Measurements from ENCODE around the gene NRM.

NRM gene

DNA sequence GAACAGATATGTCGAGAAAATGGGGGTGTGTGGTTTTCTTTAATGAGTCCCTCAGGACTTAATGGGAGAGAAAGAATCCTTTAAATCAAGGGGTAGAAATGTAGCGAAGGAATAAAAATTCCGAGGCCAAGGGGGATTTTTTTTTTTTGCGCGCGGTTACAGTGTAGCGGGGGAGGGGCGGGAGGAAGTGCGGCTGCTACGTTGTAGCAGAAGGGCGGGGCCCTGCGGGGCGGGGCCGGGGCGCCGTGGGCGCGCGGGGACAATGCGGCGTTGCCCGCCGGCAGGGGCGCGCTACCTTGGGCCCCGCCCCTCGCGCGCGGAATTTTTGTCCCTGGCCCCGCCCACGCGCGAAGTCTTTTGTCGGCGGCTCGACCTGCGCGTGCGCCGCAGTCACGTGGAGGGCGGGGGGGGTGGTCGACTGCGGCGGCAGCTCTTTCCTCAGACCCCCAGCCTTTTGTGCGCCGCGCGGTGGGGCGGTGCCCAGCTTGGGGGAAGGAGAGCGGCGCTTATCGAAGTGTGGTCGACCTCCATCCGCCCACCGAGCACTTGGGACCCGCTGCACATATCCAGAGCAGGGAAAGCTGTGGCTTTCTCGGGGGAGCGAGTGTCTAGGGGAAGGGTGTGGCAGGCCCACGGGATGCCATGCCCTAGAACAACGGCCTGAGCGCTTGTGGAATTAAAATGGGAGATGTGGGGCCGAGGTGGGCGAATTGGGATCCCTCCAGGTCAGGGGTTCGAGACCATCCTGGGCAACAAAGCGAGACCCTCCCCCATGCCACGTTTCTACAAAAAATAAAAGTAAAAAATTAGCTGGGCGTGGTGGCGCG lies 30.6 kb upstream of the NRM start:
- TF ChIP-seq SPI1 (IDR thresholded peaks at IDR 0.05; ENCODE audit: borderline replicate concordance, low read depth), result peak; percentile 87
- TF ChIP-seq, protein P1, sequence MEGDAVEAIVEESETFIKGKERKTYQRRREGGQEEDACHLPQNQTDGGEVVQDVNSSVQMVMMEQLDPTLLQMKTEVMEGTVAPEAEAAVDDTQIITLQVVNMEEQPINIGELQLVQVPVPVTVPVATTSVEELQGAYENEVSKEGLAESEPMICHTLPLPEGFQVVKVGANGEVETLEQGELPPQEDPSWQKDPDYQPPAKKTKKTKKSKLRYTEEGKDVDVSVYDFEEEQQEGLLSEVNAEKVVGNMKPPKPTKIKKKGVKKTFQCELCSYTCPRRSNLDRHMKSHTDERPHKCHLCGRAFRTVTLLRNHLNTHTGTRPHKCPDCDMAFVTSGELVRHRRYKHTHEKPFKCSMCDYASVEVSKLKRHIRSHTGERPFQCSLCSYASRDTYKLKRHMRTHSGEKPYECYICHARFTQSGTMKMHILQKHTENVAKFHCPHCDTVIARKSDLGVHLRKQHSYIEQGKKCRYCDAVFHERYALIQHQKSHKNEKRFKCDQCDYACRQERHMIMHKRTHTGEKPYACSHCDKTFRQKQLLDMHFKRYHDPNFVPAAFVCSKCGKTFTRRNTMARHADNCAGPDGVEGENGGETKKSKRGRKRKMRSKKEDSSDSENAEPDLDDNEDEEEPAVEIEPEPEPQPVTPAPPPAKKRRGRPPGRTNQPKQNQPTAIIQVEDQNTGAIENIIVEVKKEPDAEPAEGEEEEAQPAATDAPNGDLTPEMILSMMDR (IDR thresholded peaks at IDR 0.05; ENCODE audit: insufficient read depth, low read length), result no peak
- TF ChIP-seq GABPA (IDR thresholded peaks at IDR 0.05; ENCODE audit: low read depth), result no peak
- TF ChIP-seq POLR2AphosphoS5 (IDR thresholded peaks at IDR 0.05; ENCODE audit: low read depth), result peak; percentile 76
- Histone ChIP-seq H3K27ac (replicated peaks) (peak overlapping the region; percentile 93), H3K27me3 (ENCODE audit: insufficient read depth, poor library complexity, severe bottlenecking) (no peaks in the 10 kb centered on the region), H3K4me3 (replicated peaks; ENCODE audit: insufficient read depth, low read length) (peak overlapping the region; percentile 97)
- DNase-seq (ENCODE audit: low read depth in 1 of 2, low spot score in 1 of 2), result peak; percentile 86 to 87

DNA sequence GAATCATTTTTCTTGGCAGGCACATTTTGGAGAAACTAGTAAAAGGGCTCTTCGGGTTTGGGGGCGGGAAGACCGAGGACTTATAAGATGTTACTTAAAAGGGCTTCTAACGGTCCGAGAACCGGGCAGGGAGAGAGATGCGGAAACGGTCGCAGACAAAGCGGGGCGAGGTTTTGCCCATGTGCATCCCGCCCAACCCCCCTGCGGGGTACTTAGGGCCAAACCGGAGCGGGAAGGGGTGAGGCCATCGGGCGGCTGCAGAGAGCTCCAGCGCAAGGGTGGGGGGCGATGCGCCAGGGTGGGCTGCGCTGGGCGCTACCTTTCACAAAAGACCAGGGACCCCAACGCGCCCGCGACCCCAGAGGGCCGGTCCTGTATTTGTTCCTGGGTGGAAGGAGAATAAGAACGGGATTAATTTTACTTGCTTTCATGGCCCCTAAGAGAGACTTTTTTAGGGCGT lies 30.0 kb upstream of the NRM start:
- no peaks in the 10 kb centered on the region for H3K27me3 ChIP-seq (ENCODE audit: insufficient read depth, poor library complexity, severe bottlenecking)
- H3K4me3 ChIP-seq (replicated peaks; ENCODE audit: insufficient read depth, low read length), result peak overlapping the region; percentile 67
- H3K27ac ChIP-seq (replicated peaks), result peak overlapping the region; percentile 93
- peak in 1 of 2 experiments; percentile 81 for DNase-seq (ENCODE audit: low read depth in 1 of 2, low spot score in 1 of 2)
- TF ChIP-seq, protein P1 (IDR thresholded peaks at IDR 0.05; ENCODE audit: insufficient read depth, low read length), result no peak
- TF ChIP-seq SPI1 (IDR thresholded peaks at IDR 0.05; ENCODE audit: borderline replicate concordance, low read depth) (no peak), POLR2AphosphoS5 (IDR thresholded peaks at IDR 0.05; ENCODE audit: low read depth) (no peak), GABPA (IDR thresholded peaks at IDR 0.05; ENCODE audit: low read depth) (no peak)
- TF ChIP-seq, protein P2, sequence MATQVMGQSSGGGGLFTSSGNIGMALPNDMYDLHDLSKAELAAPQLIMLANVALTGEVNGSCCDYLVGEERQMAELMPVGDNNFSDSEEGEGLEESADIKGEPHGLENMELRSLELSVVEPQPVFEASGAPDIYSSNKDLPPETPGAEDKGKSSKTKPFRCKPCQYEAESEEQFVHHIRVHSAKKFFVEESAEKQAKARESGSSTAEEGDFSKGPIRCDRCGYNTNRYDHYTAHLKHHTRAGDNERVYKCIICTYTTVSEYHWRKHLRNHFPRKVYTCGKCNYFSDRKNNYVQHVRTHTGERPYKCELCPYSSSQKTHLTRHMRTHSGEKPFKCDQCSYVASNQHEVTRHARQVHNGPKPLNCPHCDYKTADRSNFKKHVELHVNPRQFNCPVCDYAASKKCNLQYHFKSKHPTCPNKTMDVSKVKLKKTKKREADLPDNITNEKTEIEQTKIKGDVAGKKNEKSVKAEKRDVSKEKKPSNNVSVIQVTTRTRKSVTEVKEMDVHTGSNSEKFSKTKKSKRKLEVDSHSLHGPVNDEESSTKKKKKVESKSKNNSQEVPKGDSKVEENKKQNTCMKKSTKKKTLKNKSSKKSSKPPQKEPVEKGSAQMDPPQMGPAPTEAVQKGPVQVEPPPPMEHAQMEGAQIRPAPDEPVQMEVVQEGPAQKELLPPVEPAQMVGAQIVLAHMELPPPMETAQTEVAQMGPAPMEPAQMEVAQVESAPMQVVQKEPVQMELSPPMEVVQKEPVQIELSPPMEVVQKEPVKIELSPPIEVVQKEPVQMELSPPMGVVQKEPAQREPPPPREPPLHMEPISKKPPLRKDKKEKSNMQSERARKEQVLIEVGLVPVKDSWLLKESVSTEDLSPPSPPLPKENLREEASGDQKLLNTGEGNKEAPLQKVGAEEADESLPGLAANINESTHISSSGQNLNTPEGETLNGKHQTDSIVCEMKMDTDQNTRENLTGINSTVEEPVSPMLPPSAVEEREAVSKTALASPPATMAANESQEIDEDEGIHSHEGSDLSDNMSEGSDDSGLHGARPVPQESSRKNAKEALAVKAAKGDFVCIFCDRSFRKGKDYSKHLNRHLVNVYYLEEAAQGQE (IDR thresholded peaks at IDR 0.05; ENCODE audit: insufficient replicate concordance, low read depth), result no peak

DNA sequence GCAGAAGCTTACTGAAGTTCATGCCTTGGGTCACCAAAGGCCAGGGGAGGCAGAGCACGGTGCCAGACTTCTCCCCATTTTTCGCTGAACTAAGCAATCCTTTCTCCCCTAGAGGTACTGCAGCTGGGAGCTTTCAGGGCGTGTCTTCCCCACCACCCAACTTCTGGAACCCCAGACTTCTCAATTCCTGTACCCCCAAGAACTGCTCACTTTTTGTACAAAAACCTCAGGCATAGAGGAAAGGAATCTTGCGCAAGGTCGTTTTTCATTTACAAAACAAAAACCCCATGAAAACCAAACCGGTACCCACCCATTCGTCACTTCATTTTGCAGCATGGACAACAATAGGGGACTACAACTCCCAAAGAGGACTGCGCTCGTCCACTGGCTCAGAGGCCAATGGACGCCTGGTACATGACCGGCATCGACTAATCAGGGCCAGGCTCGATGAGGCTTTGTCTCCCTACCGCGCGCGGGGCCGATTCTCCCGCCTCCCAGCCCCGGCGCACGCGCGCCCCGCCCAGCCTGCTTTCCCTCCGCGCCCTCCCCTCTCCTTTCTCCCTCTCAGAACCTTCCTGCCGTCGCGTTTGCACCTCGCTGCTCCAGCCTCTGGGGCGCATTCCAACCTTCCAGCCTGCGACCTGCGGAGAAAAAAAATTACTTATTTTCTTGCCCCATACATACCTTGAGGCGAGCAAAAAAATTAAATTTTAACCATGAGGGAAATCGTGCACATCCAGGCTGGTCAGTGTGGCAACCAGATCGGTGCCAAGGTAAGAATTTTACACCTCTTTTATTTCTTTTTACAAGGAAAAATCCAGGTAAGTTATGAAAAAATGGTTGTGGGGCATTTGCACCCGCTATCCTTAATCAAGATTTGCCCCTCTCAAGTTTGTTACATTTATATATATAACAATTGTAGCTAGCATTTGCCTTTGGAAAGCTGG lies 29.3 kb upstream of the NRM start, which contains the start of gene TUBB:
TSS of gene TUBB (plus strand) at position 562 of the 947 bp plus-strand sequence. CDS start at position 717, 155 bp downstream.
- no peaks in the 10 kb centered on the region for H3K27me3 ChIP-seq (ENCODE audit: insufficient read depth, poor library complexity, severe bottlenecking)
- peak within 1 kb of the TSS; percentile 67 for H3K4me3 ChIP-seq (replicated peaks; ENCODE audit: insufficient read depth, low read length)
- H3K27ac ChIP-seq (replicated peaks), result peak within 1 kb of the TSS; percentile 93
- TF ChIP-seq, protein P1 (IDR thresholded peaks at IDR 0.05; ENCODE audit: insufficient read depth, low read length), result no peak
- TF ChIP-seq POLR2AphosphoS5 (IDR thresholded peaks at IDR 0.05; ENCODE audit: low read depth), result peak; percentile 93
- TF ChIP-seq, protein P2 (IDR thresholded peaks at IDR 0.05; ENCODE audit: insufficient replicate concordance, low read depth), result peak; percentile 64
- DNase-seq (ENCODE audit: low read depth in 1 of 2, low spot score in 1 of 2), result peak; percentile 98 to 99
